ENCODE measurements around the gene TBC1D10A.
A peak's percentile ranks its signal among the peaks of the same experiment; 100 is the strongest.

- no peak for TF ChIP-seq CTCF (IDR thresholded peaks at IDR 0.05)
- no peak for TF ChIP-seq POLR2A (IDR thresholded peaks at IDR 0.05)
- no peak for TF ChIP-seq EP300 (IDR thresholded peaks at IDR 0.05)
- peak; percentile 3 to 41 for TF ChIP-seq POLR2AphosphoS5 (IDR thresholded peaks at IDR 0.05)
These were observed 18.1 kb downstream of the TBC1D10A start for GRCh38 chr22:30308518-30309230.
